ENCODE results near the gene BMAL1. TPM values are rescaled to one million over a fixed set of nuclear protein-coding genes. Genes with fewer than 3 reads are reported as not detected.

Gene BMAL1
- polyA plus RNA-seq, 1 donor (not counting 4 experiments of a cell fraction or from before 2014, with no cell fraction given), result 27.5 TPM

DNA sequence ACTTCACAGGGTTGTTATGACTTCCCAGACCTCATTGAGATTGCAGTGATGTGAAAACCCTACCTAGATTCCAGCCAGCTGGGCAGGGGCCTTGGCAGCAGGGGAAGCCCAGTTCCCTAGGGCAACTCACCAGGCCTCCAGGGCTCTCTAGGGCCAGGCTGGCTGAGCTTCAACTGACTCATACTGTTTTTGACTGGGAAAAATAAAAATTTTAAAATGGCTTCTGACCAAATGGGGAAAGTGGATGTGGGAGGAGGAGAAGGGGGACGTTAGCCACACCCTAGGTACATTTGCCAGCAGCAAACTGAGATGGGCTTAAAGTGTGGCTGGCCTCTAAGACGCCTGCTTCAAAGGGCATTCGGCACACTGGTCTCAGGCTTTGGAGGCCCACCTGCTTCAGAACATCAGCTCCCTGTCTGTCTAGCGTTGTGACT lies 39.0 kb downstream of the BMAL1 start:
- H3K4me3 ChIP-seq (ENCODE audit: control insufficient read depth in 2 of 3, extremely low read depth in 1 of 3, insufficient read depth in 2 of 3, low read depth in 1 of 3, low read length in 3 of 3), result no peak overlapping the region
- TF ChIP-seq, protein P1, sequence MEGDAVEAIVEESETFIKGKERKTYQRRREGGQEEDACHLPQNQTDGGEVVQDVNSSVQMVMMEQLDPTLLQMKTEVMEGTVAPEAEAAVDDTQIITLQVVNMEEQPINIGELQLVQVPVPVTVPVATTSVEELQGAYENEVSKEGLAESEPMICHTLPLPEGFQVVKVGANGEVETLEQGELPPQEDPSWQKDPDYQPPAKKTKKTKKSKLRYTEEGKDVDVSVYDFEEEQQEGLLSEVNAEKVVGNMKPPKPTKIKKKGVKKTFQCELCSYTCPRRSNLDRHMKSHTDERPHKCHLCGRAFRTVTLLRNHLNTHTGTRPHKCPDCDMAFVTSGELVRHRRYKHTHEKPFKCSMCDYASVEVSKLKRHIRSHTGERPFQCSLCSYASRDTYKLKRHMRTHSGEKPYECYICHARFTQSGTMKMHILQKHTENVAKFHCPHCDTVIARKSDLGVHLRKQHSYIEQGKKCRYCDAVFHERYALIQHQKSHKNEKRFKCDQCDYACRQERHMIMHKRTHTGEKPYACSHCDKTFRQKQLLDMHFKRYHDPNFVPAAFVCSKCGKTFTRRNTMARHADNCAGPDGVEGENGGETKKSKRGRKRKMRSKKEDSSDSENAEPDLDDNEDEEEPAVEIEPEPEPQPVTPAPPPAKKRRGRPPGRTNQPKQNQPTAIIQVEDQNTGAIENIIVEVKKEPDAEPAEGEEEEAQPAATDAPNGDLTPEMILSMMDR (optimal IDR thresholded peaks at IDR 0.05 in 1 of 3, IDR thresholded peaks at IDR 0.05 in 1 of 3, conservative IDR thresholded peaks at IDR 0.05 in 1 of 3; ENCODE audit: extremely low read depth in 1 of 3, insufficient read depth in 2 of 3, low read length in 3 of 3), result no peak
- TF ChIP-seq EZH2 (IDR thresholded peaks at IDR 0.05; ENCODE audit: low read length), result no peak
- peaks cover 34% of the 10 kb centered on the region for H3K4me1 ChIP-seq (ENCODE audit: control insufficient read depth, extremely low read depth, insufficient read depth, low read length)

DNA sequence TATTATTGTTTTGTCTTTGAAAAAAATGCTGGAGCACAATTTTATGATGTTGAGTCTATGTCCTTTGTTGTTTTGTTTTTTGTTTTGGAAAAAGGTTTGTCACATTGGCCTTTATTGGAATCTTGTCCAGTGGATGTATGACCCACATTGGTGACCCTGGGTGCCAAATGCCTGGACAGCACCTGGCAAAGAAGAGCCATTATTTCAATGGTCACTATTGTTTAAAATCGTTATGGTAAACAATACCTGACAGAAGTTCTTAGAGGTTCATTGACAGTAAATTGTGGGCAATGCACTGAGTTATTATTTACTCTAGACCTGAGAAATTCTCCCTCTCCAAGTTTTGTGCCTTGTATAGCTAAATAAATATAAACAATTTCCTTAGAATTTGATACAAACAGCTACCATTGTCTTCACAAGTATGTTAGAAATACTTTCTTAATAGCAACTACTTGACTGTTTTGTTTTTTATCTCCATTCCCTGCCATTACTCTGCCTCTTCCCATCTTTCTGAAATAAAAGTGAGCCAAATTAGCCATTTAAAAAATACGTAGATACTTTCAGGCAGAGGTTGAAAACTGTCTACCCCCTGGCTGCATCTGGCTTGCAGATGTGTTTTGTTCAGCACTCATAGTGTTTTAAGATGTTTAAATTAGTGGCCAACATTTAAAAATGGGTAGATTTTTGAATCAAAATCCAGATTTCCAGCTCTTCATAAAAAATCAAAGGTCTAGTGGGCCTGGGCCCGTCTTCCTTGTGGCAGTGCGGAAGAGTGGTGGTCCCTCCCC lies 39.9 kb downstream of the BMAL1 start:
- TF ChIP-seq EZH2 (IDR thresholded peaks at IDR 0.05; ENCODE audit: low read length), result no peak
- TF ChIP-seq, protein P1 (optimal IDR thresholded peaks at IDR 0.05 in 1 of 3, IDR thresholded peaks at IDR 0.05 in 1 of 3, conservative IDR thresholded peaks at IDR 0.05 in 1 of 3; ENCODE audit: extremely low read depth in 1 of 3, insufficient read depth in 2 of 3, low read length in 3 of 3), result no peak
- Histone ChIP-seq H3K9me3 (ENCODE audit: control insufficient read depth, low read depth, low read length) (peaks cover 3% of the 10 kb centered on the region), H3K36me3 (ENCODE audit: control insufficient read depth in 2 of 2, extremely low read depth in 1 of 2, insufficient read depth in 2 of 2, low read length in 2 of 2) (peaks cover 0 to 8% of the 10 kb centered on the region in 2 experiments), H3K4me3 (ENCODE audit: control insufficient read depth in 2 of 3, extremely low read depth in 1 of 3, insufficient read depth in 2 of 3, low read depth in 1 of 3, low read length in 3 of 3) (no peak overlapping the region), H4K20me1 (ENCODE audit: control insufficient read depth, extremely low read depth, insufficient read depth, low read length) (no peaks in the 10 kb centered on the region), H3K27ac (ENCODE audit: control insufficient read depth, insufficient read depth, low read length) (no peak overlapping the region), H3K4me1 (ENCODE audit: control insufficient read depth, extremely low read depth, insufficient read depth, low read length) (peaks cover 25% of the 10 kb centered on the region), H3K4me2 (ENCODE audit: control insufficient read depth, extremely low read depth, insufficient read depth, low read depth, low read length) (no peak overlapping the region), H3K79me2 (ENCODE audit: control insufficient read depth, insufficient read depth, low read length) (peaks cover 35% of the 10 kb centered on the region), H3K27me3 (ENCODE audit: control insufficient read depth, extremely low read depth, insufficient read depth, low read length) (no peaks in the 10 kb centered on the region), H3K9ac (ENCODE audit: control insufficient read depth, extremely low read depth, insufficient read depth, low read length) (no peak overlapping the region), H2AFZ (ENCODE audit: control insufficient read depth, low read length) (no peak overlapping the region), H3K9me1 (ENCODE audit: control insufficient read depth, extremely low read depth, insufficient read depth, low read length) (peaks cover 4% of the 10 kb centered on the region)
- FAIRE-seq (no peak), DNase-seq (ENCODE audit: low read depth, low spot score) (no peak)
- dilution Hi-C loops (cut with MboI; ENCODE audit: extremely low pct_ligation_motif_present, low sequenced_read_pairs), result no loop called here

More for the DNA sequence above, 39.0 kb downstream of the BMAL1 start:
- H3K9me1 ChIP-seq (ENCODE audit: control insufficient read depth, extremely low read depth, insufficient read depth, low read length), result peaks cover 4% of the 10 kb centered on the region
- peaks cover 37% of the 10 kb centered on the region for H3K79me2 ChIP-seq (ENCODE audit: control insufficient read depth, insufficient read depth, low read length)
- dilution Hi-C loops (cut with MboI; ENCODE audit: extremely low pct_ligation_motif_present, low sequenced_read_pairs), result no loop called here
- no peak overlapping the region for H3K4me2 ChIP-seq (ENCODE audit: control insufficient read depth, extremely low read depth, insufficient read depth, low read depth, low read length)
- no peak overlapping the region for H3K27ac ChIP-seq (ENCODE audit: control insufficient read depth, insufficient read depth, low read length)
- H3K36me3 ChIP-seq (ENCODE audit: control insufficient read depth in 2 of 2, extremely low read depth in 1 of 2, insufficient read depth in 2 of 2, low read length in 2 of 2), result peaks cover 0 to 8% of the 10 kb centered on the region in 2 experiments
- H3K9ac ChIP-seq (ENCODE audit: control insufficient read depth, extremely low read depth, insufficient read depth, low read length), result no peak overlapping the region
- no peaks in the 10 kb centered on the region for H3K27me3 ChIP-seq (ENCODE audit: control insufficient read depth, extremely low read depth, insufficient read depth, low read length)
- FAIRE-seq (no peak), DNase-seq (ENCODE audit: low read depth, low spot score) (no peak)
- peaks cover 3% of the 10 kb centered on the region for H3K9me3 ChIP-seq (ENCODE audit: control insufficient read depth, low read depth, low read length)
- H4K20me1 ChIP-seq (ENCODE audit: control insufficient read depth, extremely low read depth, insufficient read depth, low read length), result no peaks in the 10 kb centered on the region
- H2AFZ ChIP-seq (ENCODE audit: control insufficient read depth, low read length), result no peak overlapping the region

All from keratinocyte (primary cell).